Effector memory CD8-positive, alpha-beta T cell (primary cell): ENCODE measurements around the gene FIBP.
A peak's percentile ranks its signal among the peaks of the same experiment; 100 is the strongest.
"Not testable (repeated sequence)": the region's sequence is repeated elsewhere in the genome, so short reads cannot be mapped to it uniquely, and the experiment has no call there.

Source experiments
- ATAC-seq: fragments of 150-1000 bp; cut with Tn5 transposase; replicated peaks from 2 replicates; pipeline ENCODE4 v1.10.0; 2021; ENCODE audit warnings: mild to moderate bottlenecking, moderate library complexity
- DNase-seq, 3 experiments: peaks; one replicate each; pipeline ENCODE4 v3.0.0; 2021
- H3K27ac Mint-ChIP-seq, 2 donors: one replicate each; pipeline ENCODE4 v1.8.0; 2022; ENCODE audit warnings: mild to moderate bottlenecking in 2 of 2, mixed read lengths in 2 of 2, moderate library complexity in 2 of 2
- H3K27me3 Mint-ChIP-seq, 2 donors: one replicate each; pipeline ENCODE4 v1.8.0; 2022; ENCODE audit warnings: mixed read lengths in 2 of 2
- H3K36me3 Mint-ChIP-seq: one replicate; pipeline ENCODE4 v1.8.0; 2022; ENCODE audit warnings: mild to moderate bottlenecking, moderate library complexity, mixed read lengths; ENCODE audit not compliant: insufficient read depth
- H3K4me1 Mint-ChIP-seq, 2 donors: one replicate each; pipeline ENCODE4 v1.8.0; 2022; ENCODE audit warnings: low read depth in 2 of 2, mixed read lengths in 2 of 2
- H3K4me3 Mint-ChIP-seq, 2 donors: one replicate each; pipeline ENCODE4 v1.8.0; 2022; ENCODE audit warnings: mild to moderate bottlenecking in 2 of 2, mixed read lengths in 2 of 2, moderate library complexity in 2 of 2
- H3K9me3 Mint-ChIP-seq, 2 donors: one replicate each; pipeline ENCODE4 v1.8.0; 2022; ENCODE audit warnings: mixed read lengths in 2 of 2

FIBP gene

GRCh38 chr11:65851811-65852507 lies 36.3 kb downstream of the FIBP start:
- Mint-ChIP-seq H3K27ac (peak overlapping the region in 1 of 2 donors; percentile 78), H3K4me3 (no peak overlapping the region)
- ATAC-seq: no peak

GRCh38 chr11:65851083-65851579 lies 37.1 kb downstream of the FIBP start:
- Mint-ChIP-seq H3K4me1 (peaks cover 23 to 25% of the 10 kb centered on the region in 2 donors), H3K4me3 (no peak overlapping the region), H3K27ac (peak overlapping the region in 1 of 2 donors; percentile 78), H3K9me3 (no peaks in the 10 kb centered on the region), H3K36me3 (peaks cover 58% of the 10 kb centered on the region), H3K27me3 (no peaks in the 10 kb centered on the region)
- DNase-seq: no peak
- peak; percentile 22 for ATAC-seq

More at GRCh38 chr11:65851811-65852507, 36.3 kb downstream of the FIBP start:
- H3K4me1 Mint-ChIP-seq: peaks cover 31 to 33% of the 10 kb centered on the region in 2 donors
- no peaks in the 10 kb centered on the region for H3K9me3 Mint-ChIP-seq
- no peaks in the 10 kb centered on the region for H3K27me3 Mint-ChIP-seq
- no peak for DNase-seq
- peaks cover 66% of the 10 kb centered on the region for H3K36me3 Mint-ChIP-seq

- peak overlapping the region in 1 of 2 donors; percentile 78 for H3K27ac Mint-ChIP-seq
- ATAC-seq: peak; percentile 16
- no peak overlapping the region for H3K4me3 Mint-ChIP-seq
- H3K9me3 Mint-ChIP-seq: no peaks in the 10 kb centered on the region
- no peak for DNase-seq
- H3K4me1 Mint-ChIP-seq: peaks cover 18 to 19% of the 10 kb centered on the region in 2 donors
- H3K27me3 Mint-ChIP-seq: no peaks in the 10 kb centered on the region
- H3K36me3 Mint-ChIP-seq: peaks cover 51% of the 10 kb centered on the region
These were observed 37.8 kb downstream of the FIBP start for GRCh38 chr11:65850217-65851082.

GRCh38 chr11:65849771-65850216 lies 38.5 kb downstream of the FIBP start:
- Mint-ChIP-seq H3K4me1 (peaks cover 14 to 17% of the 10 kb centered on the region in 2 donors), H3K36me3 (peaks cover 45% of the 10 kb centered on the region), H3K27ac (peak overlapping the region in 1 of 2 donors; percentile 8), H3K4me3 (no peak overlapping the region), H3K9me3 (no peaks in the 10 kb centered on the region), H3K27me3 (no peaks in the 10 kb centered on the region)
- no peak for DNase-seq
- ATAC-seq: no peak

GRCh38 chr11:65849366-65849765 lies 38.9 kb downstream of the FIBP start:
- Mint-ChIP-seq H3K9me3 (no peaks in the 10 kb centered on the region), H3K4me1 (peaks cover 10 to 14% of the 10 kb centered on the region in 2 donors), H3K27ac (peak overlapping the region in 1 of 2 donors; percentile 8), H3K36me3 (peaks cover 40% of the 10 kb centered on the region), H3K27me3 (no peaks in the 10 kb centered on the region), H3K4me3 (no peak overlapping the region)
- ATAC-seq: no peak
- no peak for DNase-seq

- not testable (repeated sequence) for H3K4me1 Mint-ChIP-seq
These were observed 39.6 kb downstream of the FIBP start for GRCh38 chr11:65848693-65849092.

GRCh38 chr11:65847746-65848145 lies 40.5 kb downstream of the FIBP start:
- Mint-ChIP-seq H3K36me3 (peaks cover 26% of the 10 kb centered on the region), H3K27ac (no peak overlapping the region), H3K9me3 (no peaks in the 10 kb centered on the region), H3K4me3 (no peak overlapping the region), H3K4me1 (peaks cover 0 to 3% of the 10 kb centered on the region in 2 donors), H3K27me3 (no peaks in the 10 kb centered on the region)
- DNase-seq (no peak), ATAC-seq (no peak)

More at GRCh38 chr11:65848693-65849092, 39.6 kb downstream of the FIBP start:
- H3K27ac Mint-ChIP-seq, ATAC-seq, DNase-seq, H3K4me3 Mint-ChIP-seq, H3K9me3 Mint-ChIP-seq, H3K27me3 Mint-ChIP-seq: not testable (repeated sequence)
- H3K36me3 Mint-ChIP-seq: peaks cover 34% of the 10 kb centered on the region

- no peak overlapping the region for H3K27ac Mint-ChIP-seq
- no peaks in the 10 kb centered on the region for H3K4me1 Mint-ChIP-seq
- H3K27me3 Mint-ChIP-seq: no peaks in the 10 kb centered on the region
- no peak overlapping the region for H3K4me3 Mint-ChIP-seq
- ATAC-seq: no peak
- no peaks in the 10 kb centered on the region for H3K9me3 Mint-ChIP-seq
- no peaks in the 10 kb centered on the region for H3K36me3 Mint-ChIP-seq
- no peak for DNase-seq
These were observed 43.9 kb downstream of the FIBP start for GRCh38 chr11:65844231-65844872.

- no peaks in the 10 kb centered on the region for H3K4me1 Mint-ChIP-seq
- no peaks in the 10 kb centered on the region for H3K36me3 Mint-ChIP-seq
- no peaks in the 10 kb centered on the region for H3K9me3 Mint-ChIP-seq
- H3K27me3 Mint-ChIP-seq: no peaks in the 10 kb centered on the region
- ATAC-seq (no peak), DNase-seq (no peak)
- H3K27ac Mint-ChIP-seq: no peak overlapping the region
- H3K4me3 Mint-ChIP-seq: no peak overlapping the region
These were observed 44.5 kb downstream of the FIBP start for GRCh38 chr11:65843811-65844210.

- Mint-ChIP-seq H3K27ac (no peak overlapping the region), H3K4me3 (no peak overlapping the region), H3K36me3 (no peaks in the 10 kb centered on the region), H3K4me1 (no peaks in the 10 kb centered on the region), H3K9me3 (no peaks in the 10 kb centered on the region), H3K27me3 (no peaks in the 10 kb centered on the region)
- DNase-seq (no peak), ATAC-seq (no peak)
These were observed 46.1 kb downstream of the FIBP start for GRCh38 chr11:65842144-65842543.

GRCh38 chr11:65834202-65834601 lies 54.1 kb downstream of the FIBP start:
- peaks cover 2% of the 10 kb centered on the region for H3K36me3 Mint-ChIP-seq
- H3K4me1 Mint-ChIP-seq: peaks cover 3 to 8% of the 10 kb centered on the region in 2 donors
- peaks cover 0 to under 1% of the 10 kb centered on the region in 2 donors for H3K27me3 Mint-ChIP-seq
- no peaks in the 10 kb centered on the region for H3K9me3 Mint-ChIP-seq
- H3K27ac Mint-ChIP-seq: no peak overlapping the region
- DNase-seq: no peak
- H3K4me3 Mint-ChIP-seq: no peak overlapping the region
- ATAC-seq: no peak
